ENCODE data around the gene ALMS1. TPM values are rescaled to one million over a fixed set of nuclear protein-coding genes. Genes with fewer than 3 reads are reported as not detected.
"Not testable (repeated sequence)": the region's sequence is repeated elsewhere in the genome, so short reads cannot be mapped to it uniquely, and the experiment has no call there.

ALMS1 gene
- total RNA-seq, 4 donors from 2014 or later: 38.0 to 57.3 (median 49.8) TPM

GRCh38 chr2:73343992-73344391 is 41.6 kb upstream of the ALMS1 start:
- H3K4me3 ChIP-seq: no peak overlapping the region
- WGBS, 2 donors: 75 to 82% methylated on average over 5 of the region's 5 CpGs
- H3K9me3 ChIP-seq: no peaks in the 10 kb centered on the region
- DNase-seq (ENCODE audit: low spot score in 2 of 2): no peak
- H3K27me3 ChIP-seq: no peaks in the 10 kb centered on the region
- H3K27ac ChIP-seq: no peak overlapping the region
- TF ChIP-seq POLR2A (IDR thresholded peaks at IDR 0.05): no peak
- TF ChIP-seq CTCF (IDR thresholded peaks at IDR 0.05): no peak
- no peak for TF ChIP-seq EP300 (IDR thresholded peaks at IDR 0.05)
- no peaks in the 10 kb centered on the region for H3K4me1 ChIP-seq
- no peaks in the 10 kb centered on the region for H3K36me3 ChIP-seq

GRCh38 chr2:73344747-73345146 is 40.9 kb upstream of the ALMS1 start:
- 70 to 78% methylated on average over 3 of the region's 3 CpGs for WGBS, 2 donors
- H3K27me3 ChIP-seq; H3K27ac ChIP-seq; H3K36me3 ChIP-seq; H3K4me1 ChIP-seq; H3K9me3 ChIP-seq; DNase-seq (ENCODE audit: low spot score in 2 of 2); H3K4me3 ChIP-seq: not testable (repeated sequence)

GRCh38 chr2:73350035-73350691 is 35.5 kb upstream of the ALMS1 start:
- Histone ChIP-seq H3K36me3 (no peaks in the 10 kb centered on the region), H3K27ac (no peak overlapping the region), H3K4me1 (no peaks in the 10 kb centered on the region), H3K27me3 (no peaks in the 10 kb centered on the region), H3K9me3 (no peaks in the 10 kb centered on the region), H3K4me3 (no peak overlapping the region)
- no peak for TF ChIP-seq EP300 (IDR thresholded peaks at IDR 0.05)
- no peak for TF ChIP-seq POLR2A (IDR thresholded peaks at IDR 0.05)
- no peak for TF ChIP-seq CTCF (IDR thresholded peaks at IDR 0.05)
- DNase-seq (ENCODE audit: low spot score in 2 of 2): no peak
- WGBS, 2 donors: 65 to 66% methylated on average over 4 of the region's 4 CpGs

- WGBS, 2 donors: 82 to 95% methylated on average over 3 of the region's 3 CpGs
- no peak overlapping the region for H3K27ac ChIP-seq
- no peak overlapping the region for H3K4me3 ChIP-seq
- H3K27me3 ChIP-seq: no peaks in the 10 kb centered on the region
- DNase-seq (ENCODE audit: low spot score in 2 of 2): no peak
- H3K36me3 ChIP-seq: no peaks in the 10 kb centered on the region
- TF ChIP-seq POLR2A (IDR thresholded peaks at IDR 0.05) (no peak), EP300 (IDR thresholded peaks at IDR 0.05) (no peak), CTCF (IDR thresholded peaks at IDR 0.05) (no peak)
- H3K4me1 ChIP-seq: no peaks in the 10 kb centered on the region
- no peaks in the 10 kb centered on the region for H3K9me3 ChIP-seq
Observed at GRCh38 chr2:73356097-73356496, 29.5 kb upstream of the ALMS1 start.

- DNase-seq (ENCODE audit: low spot score in 2 of 2): no peak
- peak in 1 of 5 experiments; percentile 24 for TF ChIP-seq CTCF (IDR thresholded peaks at IDR 0.05)
- no peak for TF ChIP-seq POLR2A (IDR thresholded peaks at IDR 0.05)
- H3K4me1 ChIP-seq: no peaks in the 10 kb centered on the region
- no peaks in the 10 kb centered on the region for H3K36me3 ChIP-seq
- 13 to 20% methylated on average over 2 of the region's 2 CpGs for WGBS, 2 donors
- H3K27me3 ChIP-seq: no peaks in the 10 kb centered on the region
- no peaks in the 10 kb centered on the region for H3K9me3 ChIP-seq
- H3K4me3 ChIP-seq: no peak overlapping the region
- H3K27ac ChIP-seq: no peak overlapping the region
Observed at GRCh38 chr2:73359915-73360697, 25.5 kb upstream of the ALMS1 start.
